Measurements from ENCODE around the gene PAK1. TPM values are rescaled to one million over a fixed set of nuclear protein-coding genes. Genes with fewer than 3 reads are reported as not detected.
A peak's percentile ranks its signal among the peaks of the same experiment; 100 is the strongest.

PAK1 gene
- total RNA-seq, 2 experiments from 2014 or later, result 66.1 to 75.5 TPM

GRCh38 chr11:77470504-77470903, 3.4 kb downstream of the PAK1 start:
- DNase-seq, result no peak
- Mint-ChIP-seq H3K27me3 (peaks cover 54% of the 10 kb centered on the region), H3K4me1 (peaks cover 23% of the 10 kb centered on the region), H3K36me3 (peaks cover 1% of the 10 kb centered on the region), H3K9me3 (ENCODE audit: low read depth) (no peaks in the 10 kb centered on the region), H3K27ac (no peak overlapping the region), H3K4me3 (no peak overlapping the region)
- CTCF ChIA-PET, result interaction anchor here (0.9 to 1.7 kb wide), 5 partner anchors 13 to 60 kb away, joined by 3 to 7 read pairs (median 3); no protein-coding TSS in a partner anchor
- no peak for ATAC-seq

- Mint-ChIP-seq H3K4me1 (peaks cover 18% of the 10 kb centered on the region), H3K27ac (no peak overlapping the region), H3K36me3 (peaks cover 1% of the 10 kb centered on the region), H3K9me3 (ENCODE audit: low read depth) (no peaks in the 10 kb centered on the region), H3K4me3 (no peak overlapping the region), H3K27me3 (peaks cover 51% of the 10 kb centered on the region)
- no peak for ATAC-seq
- no peak for DNase-seq
- CTCF ChIA-PET, result no interaction called here
Measured at GRCh38 chr11:77468527-77468926, 5.4 kb downstream of the PAK1 start.

GRCh38 chr11:77467993-77468392, 5.9 kb downstream of the PAK1 start:
- Mint-ChIP-seq H3K4me3 (no peak overlapping the region), H3K27ac (no peak overlapping the region), H3K9me3 (ENCODE audit: low read depth) (no peaks in the 10 kb centered on the region), H3K36me3 (peaks cover 1% of the 10 kb centered on the region), H3K4me1 (peaks cover 18% of the 10 kb centered on the region), H3K27me3 (peaks cover 52% of the 10 kb centered on the region)
- CTCF ChIA-PET, result interaction anchor here (1.2 kb wide), 1 partner anchor 19 kb away, joined by 3 read pairs; no protein-coding TSS in a partner anchor
- DNase-seq (no peak), ATAC-seq (no peak)

- CTCF ChIA-PET, result interaction anchor here (1.2 kb wide), 3 partner anchors 16 to 57 kb away, joined by 3 read pairs; no protein-coding TSS in a partner anchor
- Mint-ChIP-seq H3K4me3 (no peak overlapping the region), H3K4me1 (peaks cover 18% of the 10 kb centered on the region), H3K27me3 (peaks cover 47% of the 10 kb centered on the region), H3K27ac (no peak overlapping the region), H3K36me3 (peaks cover 1% of the 10 kb centered on the region), H3K9me3 (ENCODE audit: low read depth) (no peaks in the 10 kb centered on the region)
- ATAC-seq (no peak), DNase-seq (no peak)
Measured at GRCh38 chr11:77467233-77467632, 6.7 kb downstream of the PAK1 start.

GRCh38 chr11:77457340-77457739, 16.6 kb downstream of the PAK1 start:
- DNase-seq (no peak), ATAC-seq (no peak)
- Mint-ChIP-seq H3K4me3 (no peak overlapping the region), H3K4me1 (peaks cover 17% of the 10 kb centered on the region), H3K9me3 (ENCODE audit: low read depth) (no peaks in the 10 kb centered on the region), H3K27me3 (peaks cover 51% of the 10 kb centered on the region), H3K36me3 (no peaks in the 10 kb centered on the region), H3K27ac (peak overlapping the region; percentile 5)
- CTCF ChIA-PET, result interaction anchor here (2.2 kb wide), 1 partner anchor 10 kb away, joined by 9 read pairs; no protein-coding TSS in a partner anchor

GRCh38 chr11:77455740-77456139, 18.2 kb downstream of the PAK1 start:
- no peak overlapping the region for H3K27ac Mint-ChIP-seq
- H3K27me3 Mint-ChIP-seq, result peaks cover 41% of the 10 kb centered on the region
- no peaks in the 10 kb centered on the region for H3K9me3 Mint-ChIP-seq (ENCODE audit: low read depth)
- no peaks in the 10 kb centered on the region for H3K36me3 Mint-ChIP-seq
- CTCF ChIA-PET, result interaction anchor here (1.4 to 2.2 kb wide), 2 partner anchors 8 to 16 kb away, joined by 4 to 9 read pairs; no protein-coding TSS in a partner anchor
- ATAC-seq (no peak), DNase-seq (no peak)
- peaks cover 19% of the 10 kb centered on the region for H3K4me1 Mint-ChIP-seq
- H3K4me3 Mint-ChIP-seq, result no peak overlapping the region

- Mint-ChIP-seq H3K27me3 (peaks cover 35% of the 10 kb centered on the region), H3K9me3 (ENCODE audit: low read depth) (no peaks in the 10 kb centered on the region), H3K4me3 (no peak overlapping the region), H3K27ac (no peak overlapping the region), H3K4me1 (peaks cover 25% of the 10 kb centered on the region), H3K36me3 (no peaks in the 10 kb centered on the region)
- DNase-seq (no peak), ATAC-seq (no peak)
- CTCF ChIA-PET, result interaction anchor here (1.4 kb wide), 1 partner anchor 17 kb away, joined by 4 read pairs; no protein-coding TSS in a partner anchor
Measured at GRCh38 chr11:77454867-77455655, 18.8 kb downstream of the PAK1 start.

- no peak overlapping the region for H3K27ac Mint-ChIP-seq
- CTCF ChIA-PET, result interaction anchor here (0.9 kb wide), 1 partner anchor 16 kb away, joined by 3 read pairs; no protein-coding TSS in a partner anchor
- peaks cover 13% of the 10 kb centered on the region for H3K27me3 Mint-ChIP-seq
- H3K4me1 Mint-ChIP-seq, result peaks cover 34% of the 10 kb centered on the region
- peaks cover 2% of the 10 kb centered on the region for H3K36me3 Mint-ChIP-seq
- no peak overlapping the region for H3K4me3 Mint-ChIP-seq
- no peaks in the 10 kb centered on the region for H3K9me3 Mint-ChIP-seq (ENCODE audit: low read depth)
- DNase-seq (no peak), ATAC-seq (no peak)
Measured at GRCh38 chr11:77450227-77450626, 23.7 kb downstream of the PAK1 start.

- Mint-ChIP-seq H3K4me1 (peaks cover 39% of the 10 kb centered on the region), H3K27ac (no peak overlapping the region), H3K36me3 (peaks cover 2% of the 10 kb centered on the region), H3K27me3 (peaks cover 11% of the 10 kb centered on the region), H3K9me3 (ENCODE audit: low read depth) (no peaks in the 10 kb centered on the region), H3K4me3 (no peak overlapping the region)
- CTCF ChIA-PET, result interaction anchor here (1.1 to 1.2 kb wide), 3 partner anchors 17 to 22 kb away, joined by 3 read pairs; no protein-coding TSS in a partner anchor
- DNase-seq (no peak), ATAC-seq (no peak)
Measured at GRCh38 chr11:77449784-77450183, 24.1 kb downstream of the PAK1 start.

GRCh38 chr11:77449060-77449521, 24.8 kb downstream of the PAK1 start:
- Mint-ChIP-seq H3K9me3 (ENCODE audit: low read depth) (no peaks in the 10 kb centered on the region), H3K4me3 (peak overlapping the region; percentile 24), H3K4me1 (peaks cover 41% of the 10 kb centered on the region), H3K27ac (peak overlapping the region; percentile 74), H3K27me3 (peaks cover 6% of the 10 kb centered on the region), H3K36me3 (peaks cover 2% of the 10 kb centered on the region)
- CTCF ChIA-PET, result interaction anchor here (0.7 to 3.0 kb wide), 5 partner anchors 8 to 55 kb away, joined by 3 to 9 read pairs (median 3); no protein-coding TSS in a partner anchor
- ATAC-seq, result peak; percentile 47
- DNase-seq, result no peak

GRCh38 chr11:77448269-77448668, 25.6 kb downstream of the PAK1 start:
- Mint-ChIP-seq H3K27ac (no peak overlapping the region), H3K27me3 (peaks cover 5% of the 10 kb centered on the region), H3K4me1 (peaks cover 43% of the 10 kb centered on the region), H3K36me3 (peaks cover 2% of the 10 kb centered on the region), H3K4me3 (no peak overlapping the region), H3K9me3 (ENCODE audit: low read depth) (no peaks in the 10 kb centered on the region)
- DNase-seq (no peak), ATAC-seq (no peak)
- CTCF ChIA-PET, result interaction anchor here (0.7 to 3.0 kb wide), 3 partner anchors 9 to 54 kb away, joined by 3 to 9 read pairs (median 3); no protein-coding TSS in a partner anchor

- no peak overlapping the region for H3K27ac Mint-ChIP-seq
- no peak overlapping the region for H3K4me3 Mint-ChIP-seq
- no peak for ATAC-seq
- no peaks in the 10 kb centered on the region for H3K9me3 Mint-ChIP-seq (ENCODE audit: low read depth)
- DNase-seq, result no peak
- H3K4me1 Mint-ChIP-seq, result peaks cover 47% of the 10 kb centered on the region
- CTCF ChIA-PET, result interaction anchor here (0.6 to 3.0 kb wide), 5 partner anchors 10 to 576 kb away, joined by 3 to 9 read pairs (median 5); no protein-coding TSS in a partner anchor
- H3K36me3 Mint-ChIP-seq, result peaks cover 2% of the 10 kb centered on the region
- H3K27me3 Mint-ChIP-seq, result peaks cover 2% of the 10 kb centered on the region
Measured at GRCh38 chr11:77446911-77447629, 26.8 kb downstream of the PAK1 start.

- no peak for ATAC-seq
- CTCF ChIA-PET, result interaction anchor here (0.7 kb wide), 1 partner anchor 28 kb away, joined by 3 read pairs; no protein-coding TSS in a partner anchor
- DNase-seq, result no peak
- Mint-ChIP-seq H3K4me1 (peaks cover 32% of the 10 kb centered on the region), H3K9me3 (ENCODE audit: low read depth) (no peaks in the 10 kb centered on the region), H3K4me3 (no peak overlapping the region), H3K27ac (no peak overlapping the region), H3K27me3 (peaks cover 2% of the 10 kb centered on the region), H3K36me3 (peaks cover 2% of the 10 kb centered on the region)
Measured at GRCh38 chr11:77444261-77444660, 29.6 kb downstream of the PAK1 start.

Measured in activated CD8-positive, alpha-beta memory T cell treated with anti-CD3 and anti-CD28 coated beads, Interleukin-2, amount 10 ng/mL, durations not matched to agents 7 days and 5 days (primary cell).